GM19351 (cell line): Measurements from ENCODE around the gene PHIP.

ENCODE experiments used
- ATAC-seq: cut with Tn5 transposase; IDR thresholded peaks from one replicate; pipeline ENCODE4 v1.9.1; 2021; ENCODE audit warnings: mild to moderate bottlenecking, moderate library complexity; ENCODE audit not compliant: unreplicated experiment

Gene PHIP

DNA sequence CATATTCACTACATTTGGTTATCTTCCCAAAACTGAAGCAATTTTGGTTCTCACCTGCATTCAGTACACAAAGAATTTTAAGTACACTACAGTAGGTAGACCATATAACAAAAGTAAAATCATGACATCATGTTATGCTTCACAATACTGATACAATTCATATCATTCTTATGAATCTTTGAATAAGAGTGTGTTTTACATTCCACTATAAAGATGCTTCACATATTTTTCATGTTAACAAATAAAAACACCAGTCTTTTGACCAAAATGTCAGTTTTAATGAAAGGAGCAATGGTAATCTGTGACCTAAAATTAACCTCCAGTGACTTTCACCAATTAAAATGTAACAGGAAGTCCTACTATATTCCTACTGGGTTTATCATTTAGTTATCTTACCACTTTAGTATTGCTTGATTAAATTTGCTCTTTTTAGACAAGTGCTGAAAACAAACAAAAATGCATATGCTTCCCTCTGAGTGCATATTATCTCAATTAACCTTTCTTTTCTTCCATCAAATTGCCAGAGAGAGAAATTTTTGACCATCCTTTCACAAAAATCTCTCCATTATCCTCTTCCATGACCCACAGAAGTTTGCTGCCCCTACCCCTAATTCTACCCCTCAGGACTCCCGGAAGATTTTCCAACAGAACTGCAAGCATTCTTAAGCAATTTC is 49.3 kb downstream of the PHIP start:
- no peak for ATAC-seq

DNA sequence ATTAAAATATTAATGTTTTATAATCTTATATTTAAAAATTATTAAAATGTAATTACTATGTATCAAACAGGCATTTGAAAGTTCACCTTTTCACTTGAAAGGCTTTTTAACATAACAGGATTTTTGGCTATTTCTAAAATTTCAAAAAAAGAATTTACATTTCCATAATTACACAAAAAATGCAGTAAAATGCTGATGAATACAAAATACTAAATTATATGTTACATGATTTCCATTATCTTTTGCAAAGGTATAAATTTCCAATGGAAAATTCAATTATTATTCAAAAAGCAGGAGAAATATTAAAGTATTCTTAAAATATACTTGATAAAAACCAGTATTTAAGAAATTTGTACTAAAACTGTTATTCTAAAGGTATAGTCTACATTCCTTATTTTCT is 66.1 kb downstream of the PHIP start:
- ATAC-seq = no peak

GRCh38 chr6:79010422-79010821 is 67.6 kb downstream of the PHIP start:
- ATAC-seq = no peak

DNA sequence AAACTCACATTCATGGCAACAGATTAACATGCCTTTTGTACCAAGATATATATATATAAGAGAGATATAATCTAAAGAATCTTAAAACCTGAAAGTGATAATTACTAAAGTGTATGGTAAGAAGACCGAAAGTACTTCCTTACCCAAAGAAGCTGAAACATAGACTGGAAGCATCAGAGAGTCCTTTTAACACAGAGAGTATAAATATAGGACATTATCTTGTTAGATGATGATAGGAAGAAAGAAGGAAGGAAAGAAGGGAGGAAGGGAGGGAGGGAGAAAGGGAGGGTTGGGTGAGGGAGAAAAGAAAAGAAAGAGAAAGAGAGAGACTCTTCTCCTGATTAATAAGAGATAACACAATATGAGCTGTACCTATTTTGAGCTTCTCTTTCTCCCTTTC is 68.2 kb downstream of the PHIP start:
- no peak for ATAC-seq

DNA sequence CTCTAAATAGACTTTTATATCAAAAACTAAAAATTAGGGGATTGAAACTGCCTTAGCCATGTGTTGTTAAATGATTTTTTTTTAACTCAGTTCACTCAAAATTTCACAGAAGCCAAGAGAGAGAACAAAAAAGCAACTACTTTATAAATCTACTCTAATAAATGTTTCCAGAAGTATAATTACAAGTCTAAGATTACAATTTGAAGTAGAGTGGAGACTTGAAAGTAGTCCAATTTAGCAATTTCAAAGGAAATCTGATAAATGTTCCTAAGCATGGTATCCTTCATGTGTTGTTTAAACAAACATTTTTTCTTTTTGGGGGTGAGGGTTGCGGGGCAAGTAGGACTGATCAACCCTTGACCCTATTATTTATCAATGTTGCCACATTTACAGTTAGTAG is 72.6 kb downstream of the PHIP start:
- no peak for ATAC-seq

DNA sequence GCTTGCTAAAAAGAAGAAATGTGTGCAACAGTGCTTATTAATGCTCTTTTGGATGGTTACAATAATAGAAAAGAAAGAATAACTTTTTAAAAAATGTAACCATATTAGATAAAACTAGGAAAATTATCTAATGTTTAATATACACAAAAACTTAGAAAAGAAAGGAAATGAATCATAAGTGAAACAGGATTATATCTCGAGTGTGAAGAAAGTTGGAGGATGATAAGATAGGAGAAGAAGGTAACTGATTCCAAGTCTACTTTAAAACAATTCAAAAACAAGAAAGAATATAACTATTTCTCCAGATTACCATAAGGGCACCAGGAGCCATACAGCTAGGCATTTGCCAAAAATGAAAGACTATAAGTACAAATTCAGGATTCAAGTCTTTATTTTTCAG is 73.0 kb downstream of the PHIP start:
- ATAC-seq = no peak

DNA sequence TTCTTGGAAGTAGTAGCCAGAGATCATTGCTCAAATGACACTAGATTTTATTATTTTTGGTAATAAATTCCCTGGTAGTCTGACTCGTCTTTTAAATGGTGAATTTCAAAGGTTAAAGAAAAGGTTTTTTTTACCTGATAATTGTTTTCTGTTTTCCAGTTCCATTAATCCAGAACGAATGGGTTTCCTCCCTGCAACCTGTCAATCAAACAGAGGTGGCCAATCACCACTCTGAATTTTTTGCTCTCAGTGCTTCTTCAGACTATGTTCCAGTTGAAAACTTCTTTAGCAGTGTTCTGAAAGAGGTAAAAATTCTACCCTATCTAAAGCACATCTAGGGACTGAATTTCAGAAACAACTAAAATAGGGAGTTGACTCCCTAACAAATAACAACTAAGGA is 73.8 kb downstream of the PHIP start:
- no peak for ATAC-seq

GRCh38 chr6:79001415-79001814 is 76.6 kb downstream of the PHIP start:
- no peak for ATAC-seq

DNA sequence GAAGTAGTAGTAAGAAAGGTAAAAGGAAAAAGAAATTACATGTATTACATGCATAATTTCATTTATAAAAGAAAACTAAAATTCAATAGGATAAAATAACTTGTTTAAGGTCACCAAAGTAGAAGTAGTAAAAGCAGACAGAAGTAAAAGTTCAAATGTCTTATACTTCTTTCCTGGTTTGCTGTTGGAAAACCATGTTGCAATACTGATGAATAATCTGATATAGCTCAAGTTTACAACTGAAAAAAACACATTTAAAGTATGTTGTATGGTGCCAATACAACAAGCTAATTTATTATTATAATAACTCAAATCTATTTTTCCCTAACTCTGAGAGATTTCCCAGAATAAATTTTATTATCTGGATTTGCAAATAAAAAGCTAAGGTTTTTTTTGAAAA is 78.3 kb downstream of the PHIP start:
- no peak for ATAC-seq

DNA sequence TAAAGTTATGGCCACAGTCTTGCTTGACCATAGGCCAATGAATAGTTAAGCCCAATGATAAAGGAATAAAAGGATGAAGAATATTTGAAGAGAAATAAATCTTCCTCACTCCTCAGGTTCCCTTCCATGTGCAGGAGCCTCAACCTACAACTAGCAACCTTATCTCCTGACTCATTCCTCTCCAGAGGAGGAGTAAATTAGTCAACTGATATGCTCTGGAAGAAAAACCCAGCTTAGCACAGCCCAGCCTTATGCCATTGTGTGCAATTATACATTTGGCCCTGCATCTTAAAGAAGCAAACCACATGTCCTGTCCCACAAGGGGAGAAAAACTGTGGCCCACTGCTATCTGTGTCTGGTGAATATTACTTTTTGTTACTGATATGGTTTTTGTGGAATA is 82.1 kb downstream of the PHIP start:
- ATAC-seq = no peak

DNA sequence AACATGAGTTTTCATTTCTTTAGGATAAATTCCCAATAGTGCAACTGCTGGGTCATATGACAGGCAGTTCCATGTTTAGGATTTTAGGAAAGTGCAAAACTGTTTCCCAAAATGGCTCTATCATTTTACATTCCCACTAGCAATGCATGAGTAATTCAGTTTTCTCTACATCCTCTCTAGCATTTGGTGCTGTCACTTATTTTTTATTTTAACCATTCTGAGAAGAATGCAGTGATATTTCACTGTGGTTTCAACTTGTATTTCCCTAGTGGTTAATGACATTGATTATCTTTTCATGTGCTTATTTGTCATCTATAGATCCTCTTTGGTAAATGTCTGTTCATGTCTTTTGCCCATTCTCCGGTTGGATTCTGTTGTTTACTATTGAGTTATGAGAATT is 82.7 kb downstream of the PHIP start:
- no peak for ATAC-seq

- ATAC-seq = no peak
These were observed 84.1 kb downstream of the PHIP start for GRCh38 chr6:78993955-78994354.

DNA sequence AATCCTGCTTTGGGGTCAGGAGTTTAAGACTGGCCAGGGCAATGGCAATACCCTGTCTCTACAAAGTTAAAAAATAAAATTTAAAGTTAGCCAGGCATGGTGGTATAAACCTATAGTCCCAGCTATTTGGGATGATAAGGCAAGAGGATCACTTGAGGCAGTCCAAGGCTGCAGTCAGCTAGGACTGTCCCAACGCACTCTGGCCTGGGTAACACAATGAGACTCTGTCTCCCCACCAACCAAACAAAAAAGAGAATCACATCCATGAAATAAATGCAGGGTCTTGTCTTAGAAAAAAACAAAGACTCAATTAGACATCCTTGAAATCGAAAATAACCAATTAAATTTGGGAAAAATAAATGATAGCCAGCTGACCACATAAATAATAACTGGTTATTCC is 88.9 kb downstream of the PHIP start:
- no peak for ATAC-seq

DNA sequence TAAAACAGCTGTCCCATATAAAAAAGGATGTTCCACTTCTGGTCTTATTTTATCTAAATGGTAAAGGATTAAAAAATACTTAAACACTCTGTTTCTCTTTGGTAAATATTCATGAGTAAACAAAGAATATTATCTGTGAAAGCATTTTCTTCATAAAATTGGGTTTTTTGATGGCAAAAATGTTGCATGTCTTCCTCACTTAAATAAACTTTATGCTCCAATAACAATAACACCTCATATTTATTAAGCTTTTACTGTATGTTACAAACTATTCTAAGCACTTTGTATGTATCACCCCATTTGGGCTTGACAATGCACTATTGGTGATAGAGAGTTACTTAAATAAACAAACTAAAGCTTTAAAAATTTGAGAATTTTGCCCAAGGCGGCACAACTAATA is 91.9 kb downstream of the PHIP start:
- ATAC-seq = no peak

DNA sequence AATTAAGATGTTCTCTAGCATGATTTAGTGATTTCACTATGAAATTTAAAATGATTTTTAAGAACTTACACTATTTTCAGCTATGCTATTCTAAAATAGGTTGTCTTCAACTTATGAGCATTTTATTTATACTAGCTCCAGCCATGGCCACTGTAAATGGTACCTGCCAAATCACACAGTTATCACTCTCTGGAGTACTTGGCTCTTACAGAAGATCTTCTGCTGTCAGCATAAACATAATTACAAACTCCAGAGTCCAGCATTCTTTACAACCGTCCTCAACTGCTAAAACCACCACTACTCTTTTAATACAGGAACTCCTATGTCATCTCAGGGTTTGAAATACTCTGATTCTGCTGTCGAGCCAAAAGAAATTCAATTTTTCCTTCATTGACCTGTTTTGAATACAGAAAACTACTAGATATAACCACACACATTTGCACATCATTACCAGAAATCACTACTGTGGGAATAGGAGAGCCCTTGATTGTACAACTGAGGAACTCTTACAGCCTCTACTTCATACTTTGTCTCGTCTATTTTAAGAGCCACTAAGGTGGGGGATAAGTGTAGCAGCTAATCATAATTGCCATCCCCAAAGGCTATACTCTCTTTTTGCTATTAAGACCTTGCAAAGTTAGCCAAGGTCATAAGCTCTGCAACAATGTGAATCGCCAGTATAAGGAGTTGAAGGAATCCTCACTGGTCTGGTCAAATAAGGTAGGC is 93.7 kb downstream of the PHIP start:
- ATAC-seq = no peak

- ATAC-seq = no peak
These were observed 110.9 kb downstream of the PHIP start for GRCh38 chr6:78967191-78967590.

- no peak for ATAC-seq
These were observed 111.5 kb downstream of the PHIP start for GRCh38 chr6:78966542-78966941.

DNA sequence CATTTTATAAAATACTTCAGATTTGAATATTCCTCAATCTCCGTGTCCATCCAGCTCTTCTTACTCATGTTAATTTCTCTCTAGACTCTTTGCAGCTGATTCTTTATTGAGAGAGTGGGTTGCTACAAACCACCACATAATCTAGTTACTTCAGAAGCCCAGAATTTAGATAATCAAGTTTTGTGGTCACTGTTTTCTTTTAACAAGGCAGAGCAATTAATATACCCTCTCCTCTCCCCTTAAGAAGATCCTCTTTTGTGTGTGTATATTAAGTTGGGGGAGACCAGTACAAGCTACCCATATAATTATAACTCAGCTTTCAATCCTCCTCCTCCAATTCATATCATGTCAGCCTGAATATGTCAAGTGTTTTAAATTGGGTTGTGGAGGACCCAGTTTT is 115.6 kb downstream of the PHIP start:
- no peak for ATAC-seq

GRCh38 chr6:78954740-78955139 is 123.3 kb downstream of the PHIP start:
- ATAC-seq = no peak

DNA sequence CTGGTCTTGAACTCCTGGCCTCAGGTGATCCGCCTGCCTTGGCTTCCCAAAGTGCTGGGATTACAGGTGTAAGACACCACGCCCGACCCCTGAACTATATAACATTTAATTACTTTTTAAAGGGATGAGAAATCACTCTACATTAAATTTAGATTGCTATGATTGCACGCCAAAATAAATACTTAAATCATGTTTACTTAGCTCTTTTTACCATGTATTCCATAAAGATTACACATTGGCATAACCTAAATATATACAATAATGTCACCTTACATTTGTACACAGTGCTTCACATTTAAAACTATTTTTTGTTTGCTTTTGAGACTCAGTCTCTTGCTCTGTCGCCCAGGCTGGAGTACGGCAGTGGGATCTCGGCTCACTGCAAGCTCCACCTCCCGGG is 124.3 kb downstream of the PHIP start:
- ATAC-seq = no peak

- no peak for ATAC-seq
These were observed 125.7 kb downstream of the PHIP start for GRCh38 chr6:78952362-78952761.

DNA sequence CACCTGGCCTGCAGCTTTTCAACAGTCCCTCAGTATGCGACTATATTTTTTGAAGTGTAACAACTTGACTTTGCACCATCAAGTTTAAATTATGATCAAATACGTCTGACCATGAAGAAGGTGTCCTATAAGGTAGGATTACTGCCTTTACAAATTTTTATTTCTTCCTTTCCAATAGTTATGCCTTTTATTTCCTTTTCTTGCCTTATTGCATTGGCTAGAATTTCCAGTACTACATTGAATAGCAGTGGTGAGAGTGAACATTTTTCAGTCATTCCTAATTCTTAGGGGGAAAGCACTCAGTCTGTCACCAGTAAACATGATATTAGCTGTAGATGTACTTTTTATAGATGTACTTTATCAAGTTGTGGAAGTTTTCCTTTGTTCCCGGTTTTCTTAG is 129.3 kb downstream of the PHIP start:
- no peak for ATAC-seq

- no peak for ATAC-seq
These were observed 130.1 kb downstream of the PHIP start for GRCh38 chr6:78947962-78948361.
